Upper lobe of right lung (tissue), 1 donor: ENCODE measurements around the gene MGME1. TPM values are rescaled to one million over a fixed set of nuclear protein-coding genes. Genes with fewer than 3 reads are reported as not detected.
"Not testable (repeated sequence)": the region's sequence is repeated elsewhere in the genome, so short reads cannot be mapped to it uniquely, and the experiment has no call there.

Source experiments
- ATAC-seq: fragments of 200-7000 bp; cut with Tn5 transposase; one replicate; pipeline ENCODE4 v1.9.1; 2020; ENCODE audit warnings: mild to moderate bottlenecking, moderate library complexity
- DNase-seq: peaks from one replicate; pipeline ENCODE4 v3.0.0-alpha.2; 2020
- H3K27ac ChIP-seq: fragments of 200-600 bp; one replicate; pipeline ENCODE4 v1.8.0; 2022
- H3K27me3 ChIP-seq: fragments of 200-600 bp; one replicate; pipeline ENCODE4 v1.8.0; 2022; ENCODE audit warnings: mild to moderate bottlenecking
- H3K36me3 ChIP-seq: fragments of 200-600 bp; one replicate; pipeline ENCODE4 v1.8.0; 2022
- H3K4me1 ChIP-seq: fragments of 200-600 bp; one replicate; pipeline ENCODE4 v1.8.0; 2022
- H3K4me3 ChIP-seq: fragments of 200-600 bp; one replicate; pipeline ENCODE4 v1.8.0; 2022; ENCODE audit warnings: mild to moderate bottlenecking
- H3K9me3 ChIP-seq: fragments of 200-600 bp; one replicate; pipeline ENCODE4 v1.8.0; 2022
- intact Hi-C: fragments of 100-400 bp; cut with DNase I; formaldehyde crosslinking; loops from one replicate; pipeline ENCODE4 v1.11.0; 2022
- total RNA-seq: library from RNA; stranded (reverse); fragmentation: NEBNext Ultra II Directional; extraction: Animal tissue kit (Norgen Biotek cat#: 25700); gene quantifications from one replicate; pipeline ENCODE4 v1.2.1, GENCODE V29; 2021
- TF ChIP-seq, protein P1 (sequence below): fragments of 200-600 bp; IDR thresholded peaks from one replicate; pipeline ENCODE4 v1.8.0; 2022; ENCODE audit warnings: antibody characterized with exemption
- donor health status: DM: no; HTN: yes; CAD: no; lungs with severe emphysema.

Gene MGME1
- total RNA-seq, 1 donor from 2014 or later, result 10.2 TPM

DNA sequence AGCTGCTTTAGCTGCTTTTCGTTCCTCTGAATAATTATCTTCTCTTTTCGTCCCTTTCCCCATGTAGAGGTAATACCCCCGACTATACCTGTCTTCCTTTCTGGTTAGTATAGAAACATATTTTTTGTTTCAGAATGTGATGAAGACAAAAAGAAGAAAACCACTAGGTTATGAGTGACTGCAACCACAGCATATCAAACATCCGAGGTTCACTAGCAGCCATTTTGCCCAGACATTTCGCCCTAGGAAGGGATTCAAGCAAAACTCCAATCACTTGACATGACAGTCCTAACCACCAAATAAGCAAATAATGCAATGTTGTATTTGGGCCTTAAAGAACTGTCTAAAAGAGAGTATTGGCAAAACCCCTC lies 9.6 kb upstream of the MGME1 start:
- intact Hi-C loops, result no loop called here
- H3K36me3 ChIP-seq, result peaks cover 12% of the 10 kb centered on the region
- no peak overlapping the region for H3K4me3 ChIP-seq
- ATAC-seq, result no peak
- peaks cover 87% of the 10 kb centered on the region for H3K4me1 ChIP-seq
- peak overlapping the region; percentile 66 for H3K27ac ChIP-seq
- no peaks in the 10 kb centered on the region for H3K27me3 ChIP-seq
- no peaks in the 10 kb centered on the region for H3K9me3 ChIP-seq
- DNase-seq, result no peak
- TF ChIP-seq, protein P1, sequence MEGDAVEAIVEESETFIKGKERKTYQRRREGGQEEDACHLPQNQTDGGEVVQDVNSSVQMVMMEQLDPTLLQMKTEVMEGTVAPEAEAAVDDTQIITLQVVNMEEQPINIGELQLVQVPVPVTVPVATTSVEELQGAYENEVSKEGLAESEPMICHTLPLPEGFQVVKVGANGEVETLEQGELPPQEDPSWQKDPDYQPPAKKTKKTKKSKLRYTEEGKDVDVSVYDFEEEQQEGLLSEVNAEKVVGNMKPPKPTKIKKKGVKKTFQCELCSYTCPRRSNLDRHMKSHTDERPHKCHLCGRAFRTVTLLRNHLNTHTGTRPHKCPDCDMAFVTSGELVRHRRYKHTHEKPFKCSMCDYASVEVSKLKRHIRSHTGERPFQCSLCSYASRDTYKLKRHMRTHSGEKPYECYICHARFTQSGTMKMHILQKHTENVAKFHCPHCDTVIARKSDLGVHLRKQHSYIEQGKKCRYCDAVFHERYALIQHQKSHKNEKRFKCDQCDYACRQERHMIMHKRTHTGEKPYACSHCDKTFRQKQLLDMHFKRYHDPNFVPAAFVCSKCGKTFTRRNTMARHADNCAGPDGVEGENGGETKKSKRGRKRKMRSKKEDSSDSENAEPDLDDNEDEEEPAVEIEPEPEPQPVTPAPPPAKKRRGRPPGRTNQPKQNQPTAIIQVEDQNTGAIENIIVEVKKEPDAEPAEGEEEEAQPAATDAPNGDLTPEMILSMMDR, result no peak

DNA sequence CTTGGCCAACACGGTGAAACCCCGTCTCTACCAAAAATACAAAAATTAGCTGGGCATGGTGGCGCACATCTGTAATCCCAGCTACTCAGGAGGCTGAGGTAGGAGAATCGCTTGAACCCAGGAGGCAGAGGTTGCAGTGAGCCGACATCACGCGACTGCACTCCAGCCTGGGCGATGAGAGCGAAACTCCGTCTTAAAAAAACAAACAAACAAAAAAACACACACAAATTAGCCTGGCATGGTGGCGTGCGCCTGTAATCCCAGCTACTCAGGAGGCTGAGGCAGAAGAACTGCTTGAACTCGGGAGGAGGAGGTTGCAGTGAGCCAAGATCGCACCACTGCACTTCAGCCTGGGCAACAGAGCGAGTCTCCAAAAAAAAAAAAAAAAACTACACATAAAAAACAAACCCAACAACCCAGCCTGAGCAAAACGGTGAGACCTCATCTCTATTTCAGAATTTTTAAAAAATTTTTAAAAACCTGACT lies 8.4 kb upstream of the MGME1 start:
- Histone ChIP-seq H3K4me1 (peaks cover 98% of the 10 kb centered on the region), H3K27ac (peak overlapping the region; percentile 63)
- DNase-seq, H3K9me3 ChIP-seq, H3K36me3 ChIP-seq, intact Hi-C loops, H3K4me3 ChIP-seq, ATAC-seq, H3K27me3 ChIP-seq: not testable (repeated sequence)

DNA sequence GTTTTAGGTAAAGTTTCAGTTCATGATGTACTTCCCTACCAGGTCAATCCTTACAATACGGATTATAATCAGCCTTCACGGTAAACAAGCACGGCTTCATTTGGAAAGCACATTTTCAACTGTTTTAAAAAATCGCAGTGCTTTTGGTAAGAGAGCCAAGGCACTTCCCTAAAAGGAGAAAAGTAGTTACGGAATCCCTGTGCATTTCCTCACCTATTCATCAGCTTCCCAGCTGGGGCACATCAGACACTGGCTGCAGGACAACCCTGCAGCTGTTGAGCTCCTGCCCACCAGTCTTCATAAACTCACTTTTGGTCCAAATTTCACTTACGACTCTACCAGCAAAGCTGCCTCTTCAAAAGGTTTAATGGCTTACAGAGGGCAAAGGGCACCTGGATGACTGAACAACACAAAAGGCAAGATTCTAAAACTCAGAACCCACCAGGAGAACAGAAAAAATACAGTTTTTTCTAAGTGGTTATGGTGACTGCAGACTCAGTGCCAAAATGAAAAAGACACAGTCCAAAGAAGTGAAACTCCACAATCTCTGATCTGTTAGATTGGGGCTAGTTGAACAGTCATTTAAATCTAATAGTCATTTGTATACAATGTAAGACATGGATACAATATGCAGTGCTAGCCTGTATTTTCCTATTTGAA lies 7.8 kb upstream of the MGME1 start:
- no peak overlapping the region for H3K4me3 ChIP-seq
- H3K36me3 ChIP-seq, result no peaks in the 10 kb centered on the region
- H3K27ac ChIP-seq, result peak overlapping the region; percentile 63
- TF ChIP-seq, protein P1, result no peak
- H3K9me3 ChIP-seq, result no peaks in the 10 kb centered on the region
- DNase-seq (no peak), ATAC-seq (peak; percentile 27)
- peaks cover 98% of the 10 kb centered on the region for H3K4me1 ChIP-seq
- H3K27me3 ChIP-seq, result no peaks in the 10 kb centered on the region
- intact Hi-C loops, result no loop called here

DNA sequence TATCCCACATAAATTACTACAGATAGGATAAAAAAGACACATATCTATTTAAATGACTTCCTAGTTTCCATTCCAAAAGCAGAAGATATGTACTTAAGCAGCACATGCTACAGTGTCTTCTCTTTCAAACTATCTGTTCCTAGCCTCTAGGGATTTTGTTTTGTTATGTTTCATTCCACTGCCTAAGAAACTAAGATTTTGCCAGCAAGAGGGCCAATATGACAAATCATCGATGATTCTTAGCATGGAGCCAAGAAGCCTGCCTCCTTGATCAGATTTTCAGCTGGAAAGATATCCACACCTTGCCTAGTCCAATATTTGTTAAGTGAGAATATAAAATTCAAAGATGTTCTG lies 7.3 kb upstream of the MGME1 start:
- no peaks in the 10 kb centered on the region for H3K36me3 ChIP-seq
- DNase-seq, result no peak
- H3K4me3 ChIP-seq, result no peak overlapping the region
- ATAC-seq, result no peak
- no peaks in the 10 kb centered on the region for H3K9me3 ChIP-seq
- peaks cover 99% of the 10 kb centered on the region for H3K4me1 ChIP-seq
- intact Hi-C loops, result no loop called here
- peak overlapping the region; percentile 63 for H3K27ac ChIP-seq
- TF ChIP-seq, protein P1, result no peak
- H3K27me3 ChIP-seq, result no peaks in the 10 kb centered on the region

DNA sequence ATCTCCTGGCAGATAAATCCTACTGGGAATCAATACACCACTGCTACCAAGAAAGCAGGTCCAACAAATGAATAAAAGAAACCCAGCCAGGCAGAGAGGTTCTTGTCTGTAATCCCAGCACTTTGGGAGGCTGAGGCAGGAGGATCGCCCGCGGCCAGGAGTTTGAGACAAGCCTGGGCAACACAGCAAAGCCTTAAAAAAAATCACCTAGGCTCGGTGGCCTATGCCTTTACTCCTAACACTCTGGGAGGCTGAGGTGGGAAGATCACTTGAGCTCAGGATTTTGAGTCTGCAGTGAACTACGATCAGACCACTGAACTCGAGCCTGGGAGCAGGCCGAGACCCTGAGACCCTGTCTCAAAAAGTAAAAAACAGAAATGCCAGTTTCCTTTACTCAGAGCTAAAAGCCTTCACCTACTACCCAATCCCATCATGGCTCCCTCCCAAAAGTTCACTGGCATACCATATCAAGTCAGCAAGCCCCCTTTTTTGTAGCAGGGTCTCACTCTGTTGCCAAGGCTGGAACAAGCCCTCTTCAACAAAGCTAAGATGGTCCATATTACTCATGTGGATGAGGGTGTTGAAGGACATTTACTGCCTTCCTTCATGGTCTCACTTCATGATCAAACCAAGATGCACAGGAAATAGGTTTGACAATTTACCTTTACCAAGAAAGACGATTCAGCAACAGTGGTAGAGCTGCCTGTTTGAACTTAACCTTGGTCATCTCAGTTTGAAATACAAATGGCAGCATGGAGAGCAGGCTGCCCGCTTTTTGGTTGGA lies 5.5 kb upstream of the MGME1 start:
- Histone ChIP-seq H3K36me3 (no peaks in the 10 kb centered on the region), H3K9me3 (no peaks in the 10 kb centered on the region), H3K4me3 (no peak overlapping the region), H3K27me3 (no peaks in the 10 kb centered on the region), H3K27ac (peak overlapping the region; percentile 38), H3K4me1 (peaks cover 84% of the 10 kb centered on the region)
- DNase-seq, result no peak
- ATAC-seq, result no peak
- TF ChIP-seq, protein P1, result no peak
- intact Hi-C loops, result no loop called here

DNA sequence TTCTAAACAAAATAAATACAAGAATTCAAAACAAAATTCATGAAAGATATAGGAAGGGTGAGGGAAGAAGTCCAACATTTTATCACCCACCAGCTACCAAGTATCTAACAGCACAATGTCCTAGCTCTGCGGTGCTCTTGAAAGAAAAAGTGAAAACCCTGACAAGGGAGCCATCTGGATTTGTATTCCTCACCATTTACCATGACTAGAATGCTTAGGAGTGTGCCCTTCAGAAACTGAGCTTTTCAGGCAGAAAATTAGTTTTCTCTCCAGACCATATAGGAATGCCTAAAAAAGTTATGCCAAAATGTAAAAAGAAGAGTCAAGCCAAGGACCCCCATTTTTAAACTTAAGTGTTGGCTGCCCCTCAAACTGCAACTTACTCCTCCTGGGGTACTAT lies 4.7 kb upstream of the MGME1 start:
- TF ChIP-seq, protein P1, result no peak
- Histone ChIP-seq H3K4me1 (peaks cover 76% of the 10 kb centered on the region), H3K36me3 (no peaks in the 10 kb centered on the region), H3K9me3 (no peaks in the 10 kb centered on the region), H3K4me3 (no peak overlapping the region), H3K27me3 (no peaks in the 10 kb centered on the region), H3K27ac (peak overlapping the region; percentile 99)
- intact Hi-C loops, result no loop called here
- ATAC-seq (no peak), DNase-seq (no peak)
